Trophoblast cell (in vitro differentiated cells and primary cell): ENCODE measurements around the gene CTNNA3.

ENCODE experiments used
- DNase-seq, 2 donors: peaks; one replicate each; pipeline ENCODE4 v3.0.0-alpha.2; 2016
- H2AFZ ChIP-seq: 2 replicates; pipeline ENCODE4 v1.6.1; 2013; ENCODE audit warnings: low read length, moderate library complexity, mild to moderate bottlenecking; ENCODE audit not compliant: insufficient read depth, poor library complexity
- H2AK5ac ChIP-seq: 2 replicates; pipeline ENCODE4 v1.6.1; 2013; ENCODE audit warnings: mild to moderate bottlenecking, low read length
- H2BK120ac ChIP-seq: 2 replicates; pipeline ENCODE4 v1.6.1; 2013; ENCODE audit warnings: low read length, mild to moderate bottlenecking, moderate library complexity; ENCODE audit not compliant: insufficient read depth, poor library complexity
- H2BK12ac ChIP-seq: 2 replicates; pipeline ENCODE4 v1.6.1; 2013; ENCODE audit warnings: mild to moderate bottlenecking, low read length, moderate library complexity
- H2BK5ac ChIP-seq: 2 replicates; pipeline ENCODE4 v1.6.1; 2013; ENCODE audit warnings: low read length, low read depth, moderate library complexity, mild to moderate bottlenecking; ENCODE audit not compliant: poor library complexity
- H3K14ac ChIP-seq: 2 replicates; pipeline ENCODE4 v1.6.1; 2013; ENCODE audit warnings: mild to moderate bottlenecking, low read length
- H3K18ac ChIP-seq: 2 replicates; pipeline ENCODE4 v1.6.1; 2013; ENCODE audit warnings: mild to moderate bottlenecking, low read length
- H3K23ac ChIP-seq: 2 replicates; pipeline ENCODE4 v1.6.1; 2013; ENCODE audit warnings: low read length
- H3K27ac ChIP-seq: 2 replicates; pipeline ENCODE4 v1.5.1; 2013; ENCODE audit warnings: low read depth, mild to moderate bottlenecking, inconsistent platforms, low read length, moderate library complexity
- H3K27me3 ChIP-seq: 2 replicates; pipeline ENCODE4 v1.6.1; 2013; ENCODE audit warnings: inconsistent platforms, mild to moderate bottlenecking, low read length, moderate library complexity; ENCODE audit not compliant: insufficient read depth
- H3K36me3 ChIP-seq, 2 experiments: 1 replicate in 1 of 2; 2 replicates in 1 of 2; pipeline ENCODE4 v1.6.1; 2013; ENCODE audit warnings: low read length in 2 of 2, mild to moderate bottlenecking in 2 of 2, moderate library complexity in 1 of 2; ENCODE audit not compliant: insufficient read depth in 2 of 2, control insufficient read depth in 1 of 2
- H3K4ac ChIP-seq: 2 replicates; pipeline ENCODE4 v1.6.1; 2013; ENCODE audit warnings: low read depth, mild to moderate bottlenecking, low read length, moderate library complexity
- H3K4me1 ChIP-seq, 2 experiments: 1 replicate in 1 of 2; 2 replicates in 1 of 2; pipeline ENCODE4 v1.6.1; 2013; ENCODE audit warnings: low read length in 2 of 2, mild to moderate bottlenecking in 2 of 2, moderate library complexity in 1 of 2; ENCODE audit not compliant: insufficient read depth in 2 of 2, control insufficient read depth in 1 of 2
- H3K4me2 ChIP-seq: 2 replicates; pipeline ENCODE4 v1.6.1; 2013; ENCODE audit warnings: inconsistent platforms, mild to moderate bottlenecking, low read length, moderate library complexity
- H3K4me3 ChIP-seq: 2 replicates; pipeline ENCODE4 v1.5.1; 2013; ENCODE audit warnings: mild to moderate bottlenecking, low read depth, low read length, inconsistent platforms
- H3K79me1 ChIP-seq: one replicate; pipeline ENCODE4 v1.6.1; 2013; ENCODE audit warnings: low read length
- H3K79me2 ChIP-seq: 2 replicates; pipeline ENCODE4 v1.6.1; 2013; ENCODE audit warnings: low read length, mild to moderate bottlenecking; ENCODE audit not compliant: control insufficient read depth, insufficient read depth, poor library complexity
- H3K9ac ChIP-seq: 2 replicates; pipeline ENCODE4 v1.6.1; 2013; ENCODE audit warnings: mild to moderate bottlenecking, low read length
- H3K9me3 ChIP-seq: 2 replicates; pipeline ENCODE4 v1.6.1; 2013; ENCODE audit warnings: low read depth, mild to moderate bottlenecking, control low read depth, inconsistent platforms, low read length; ENCODE audit not compliant: insufficient read depth
- H4K12ac ChIP-seq: 2 replicates; pipeline ENCODE4 v1.6.1; 2013; ENCODE audit warnings: low read depth, mild to moderate bottlenecking, low read length, moderate library complexity
- H4K8ac ChIP-seq: 2 replicates; pipeline ENCODE4 v1.6.1; 2013; ENCODE audit warnings: low read depth, mild to moderate bottlenecking, low read length, moderate library complexity
- H4K91ac ChIP-seq: one replicate; pipeline ENCODE4 v1.6.1; 2013; ENCODE audit warnings: low read depth, mild to moderate bottlenecking, low read length, moderate library complexity
- WGBS: extraction: QIAGEN DNeasy Blood & Tissue Kit; methylation state at CpG from one replicate; pipeline ENCODE4 v1.1.7; 2013; ENCODE audit warnings: missing lambda C conversion rate; ENCODE audit not compliant: insufficient read length, insufficient coverage; ENCODE audit errors: extremely low coverage; 5-methylcytosine and 5-hydroxymethylcytosine counted together

The CTNNA3 gene

GRCh38 chr10:66038623-66039022 lies 1657.4 kb downstream of the CTNNA3 start:
- H2BK120ac ChIP-seq: no peak overlapping the region
- no peak overlapping the region for H4K91ac ChIP-seq
- H3K18ac ChIP-seq: no peak overlapping the region
- no peak overlapping the region for H3K14ac ChIP-seq
- no peak overlapping the region for H3K4me3 ChIP-seq
- no peak overlapping the region for H3K4me2 ChIP-seq
- no peak overlapping the region for H3K27ac ChIP-seq
- no peaks in the 10 kb centered on the region for H3K79me2 ChIP-seq
- no peaks in the 10 kb centered on the region for H3K4me1 ChIP-seq
- no peak for DNase-seq
- H3K36me3 ChIP-seq: no peaks in the 10 kb centered on the region
- no peak overlapping the region for H3K9ac ChIP-seq
- H4K12ac ChIP-seq: no peak overlapping the region
- H3K27me3 ChIP-seq: no peaks in the 10 kb centered on the region
- H4K8ac ChIP-seq: no peak overlapping the region
- no CpG with 5 or more reads among the region's 1 CpG for WGBS
- H2BK12ac ChIP-seq: no peak overlapping the region
- no peak overlapping the region for H3K4ac ChIP-seq
- H2AFZ ChIP-seq: no peak overlapping the region
- H2BK5ac ChIP-seq: no peak overlapping the region
- H3K23ac ChIP-seq: no peak overlapping the region
- H3K79me1 ChIP-seq: no peaks in the 10 kb centered on the region
- no peak overlapping the region for H2AK5ac ChIP-seq
- no peaks in the 10 kb centered on the region for H3K9me3 ChIP-seq

GRCh38 chr10:66026321-66026720 lies 1669.7 kb downstream of the CTNNA3 start:
- Histone ChIP-seq H3K79me2 (no peaks in the 10 kb centered on the region), H3K23ac (no peak overlapping the region), H4K91ac (no peak overlapping the region), H4K8ac (no peak overlapping the region), H2BK12ac (no peak overlapping the region), H2AK5ac (no peak overlapping the region), H3K4me2 (no peak overlapping the region), H4K12ac (no peak overlapping the region), H2AFZ (no peak overlapping the region), H3K9me3 (no peaks in the 10 kb centered on the region), H2BK5ac (no peak overlapping the region), H3K4me3 (no peak overlapping the region), H3K27ac (no peak overlapping the region), H3K18ac (no peak overlapping the region), H3K4me1 (no peaks in the 10 kb centered on the region), H2BK120ac (no peak overlapping the region), H3K36me3 (no peaks in the 10 kb centered on the region), H3K14ac (no peak overlapping the region), H3K9ac (no peak overlapping the region), H3K79me1 (no peaks in the 10 kb centered on the region), H3K27me3 (no peaks in the 10 kb centered on the region), H3K4ac (no peak overlapping the region)
- DNase-seq: no peak
- WGBS: no CpG with 5 or more reads among the region's 2 CpGs

GRCh38 chr10:66025186-66025585 lies 1670.8 kb downstream of the CTNNA3 start:
- Histone ChIP-seq H3K4ac (no peak overlapping the region), H4K91ac (no peak overlapping the region), H3K9me3 (no peaks in the 10 kb centered on the region), H4K12ac (no peak overlapping the region), H3K79me1 (no peaks in the 10 kb centered on the region), H3K79me2 (no peaks in the 10 kb centered on the region), H3K27me3 (no peaks in the 10 kb centered on the region), H2BK120ac (no peak overlapping the region), H3K27ac (no peak overlapping the region), H2AK5ac (no peak overlapping the region), H3K4me3 (no peak overlapping the region), H3K18ac (no peak overlapping the region), H3K23ac (no peak overlapping the region), H3K36me3 (no peaks in the 10 kb centered on the region), H4K8ac (no peak overlapping the region), H3K9ac (no peak overlapping the region), H3K14ac (no peak overlapping the region), H2BK12ac (no peak overlapping the region), H2BK5ac (no peak overlapping the region), H3K4me1 (no peaks in the 10 kb centered on the region), H2AFZ (no peak overlapping the region), H3K4me2 (no peak overlapping the region)
- DNase-seq: no peak

GRCh38 chr10:66021423-66021822 lies 1674.6 kb downstream of the CTNNA3 start:
- Histone ChIP-seq H3K4me3 (no peak overlapping the region), H3K36me3 (no peaks in the 10 kb centered on the region), H3K4me1 (no peaks in the 10 kb centered on the region), H2AFZ (no peak overlapping the region), H3K9ac (no peak overlapping the region), H3K79me2 (no peaks in the 10 kb centered on the region), H3K79me1 (no peaks in the 10 kb centered on the region), H3K18ac (no peak overlapping the region), H3K27me3 (no peaks in the 10 kb centered on the region), H3K4ac (no peak overlapping the region), H3K4me2 (no peak overlapping the region), H4K8ac (no peak overlapping the region), H3K14ac (no peak overlapping the region), H3K27ac (no peak overlapping the region), H3K9me3 (no peaks in the 10 kb centered on the region), H3K23ac (no peak overlapping the region), H2AK5ac (no peak overlapping the region), H4K91ac (no peak overlapping the region), H2BK5ac (no peak overlapping the region), H4K12ac (no peak overlapping the region), H2BK12ac (no peak overlapping the region), H2BK120ac (no peak overlapping the region)
- DNase-seq: no peak
- WGBS: no CpG with 5 or more reads among the region's 2 CpGs
